Stomach (tissue), 4 donors: Measurements from ENCODE around the gene KLHL30.

Experiments
- CTCF ChIP-seq, 7 experiments: fragments of 450-650 bp in 4 of 7; fragments of 200-600 bp in 3 of 7; sonication (generic) in 3 of 7; IDR thresholded peaks; one replicate each; pipeline ENCODE4 v1.5.1; 2016 to 2019; ENCODE audit warnings: antibody characterized with exemption in 7 of 7, control low read depth in 2 of 7, mild to moderate bottlenecking in 1 of 7
- POLR2A ChIP-seq, 4 donors: fragments of 450-650 bp; IDR thresholded peaks; one replicate each; pipeline ENCODE4 v1.6.1; 2016; ENCODE audit warnings: antibody characterized with exemption in 4 of 4, control low read depth in 2 of 4, mild to moderate bottlenecking in 1 of 4, moderate library complexity in 1 of 4
- POLR2AphosphoS5 ChIP-seq, 3 donors: sonication (generic); formaldehyde crosslinking; IDR thresholded peaks; one replicate each; pipeline ENCODE4 v1.6.1; 2016; ENCODE audit warnings: antibody characterized with exemption in 3 of 3

DNA sequence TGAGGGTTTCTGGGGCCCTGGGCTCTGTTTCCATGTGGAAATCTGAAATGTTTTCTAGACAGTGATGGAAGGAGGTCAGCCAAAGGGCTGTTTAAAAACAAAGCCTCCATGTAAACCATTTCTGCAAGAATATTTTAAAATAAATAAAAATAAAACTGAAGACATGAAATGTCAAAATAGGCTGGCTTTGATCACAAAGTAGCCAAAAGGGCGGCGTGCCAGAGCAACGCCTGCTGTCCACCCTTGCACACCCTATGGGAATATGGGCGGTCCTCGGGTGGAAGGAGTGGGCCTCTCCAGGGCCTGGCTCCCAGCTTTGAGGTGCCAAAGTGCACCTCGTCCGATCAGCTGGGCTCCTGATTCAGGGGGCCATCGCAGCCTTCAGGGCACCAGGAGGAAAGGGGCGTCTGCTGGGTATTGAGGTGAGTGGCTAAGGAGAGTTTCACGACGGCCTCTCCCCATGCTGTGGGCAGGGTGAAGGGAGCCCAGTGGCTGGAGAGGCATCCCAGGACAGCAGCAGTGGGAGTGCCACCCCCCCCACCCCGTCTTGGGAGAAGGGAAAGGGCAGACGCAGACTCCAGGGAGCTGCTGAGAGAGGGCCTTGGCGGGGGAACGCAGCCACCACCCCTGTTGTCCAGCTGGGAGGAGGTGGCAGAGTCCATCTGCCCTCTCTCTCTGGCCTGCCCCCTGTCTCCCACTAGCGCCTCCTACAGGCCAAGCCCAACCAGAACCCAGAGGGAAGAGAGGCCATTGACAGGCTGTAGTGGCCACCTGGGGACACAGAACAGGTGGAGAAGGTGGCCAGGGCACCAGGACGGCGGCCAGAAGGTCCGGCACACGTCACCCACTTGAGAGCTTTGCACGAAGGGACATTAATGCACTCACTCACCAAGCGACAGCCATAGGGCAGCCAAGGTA is 14.6 kb downstream of the KLHL30 start:
- TF ChIP-seq CTCF (IDR thresholded peaks at IDR 0.05) (no peak), POLR2A (IDR thresholded peaks at IDR 0.05) (no peak), POLR2AphosphoS5 (IDR thresholded peaks at IDR 0.05) (no peak)
